VCaP (cell line): ENCODE results near the gene CACNB3.
"Not testable (repeated sequence)": the region's sequence is repeated elsewhere in the genome, so short reads cannot be mapped to it uniquely, and the experiment has no call there.

ENCODE experiments used
- H3K27ac ChIP-seq: fragments of 450-650 bp; 2 replicates; pipeline ENCODE4 v1.5.1; 2017
- CTCF ChIP-seq: fragments of 450-650 bp; conservative IDR thresholded peaks from 2 replicates; pipeline ENCODE4 v1.5.1; 2017; ENCODE audit warnings: mild to moderate bottlenecking, moderate library complexity

CACNB3 gene

GRCh38 chr12:48863291-48863690 lies 45.0 kb downstream of the CACNB3 start:
- TF ChIP-seq CTCF = no peak
- no peak overlapping the region for H3K27ac ChIP-seq

- TF ChIP-seq CTCF = no peak
- peak within 1 kb of the TSS; percentile 72 for H3K27ac ChIP-seq
Measured at GRCh38 chr12:48865281-48866051, 47.2 kb downstream of the CACNB3 start, which contains the start of gene RND1. TSS of gene RND1 (minus strand) at chr12:48865870. CDS start at chr12:48865767, 103 bp downstream.

DNA sequence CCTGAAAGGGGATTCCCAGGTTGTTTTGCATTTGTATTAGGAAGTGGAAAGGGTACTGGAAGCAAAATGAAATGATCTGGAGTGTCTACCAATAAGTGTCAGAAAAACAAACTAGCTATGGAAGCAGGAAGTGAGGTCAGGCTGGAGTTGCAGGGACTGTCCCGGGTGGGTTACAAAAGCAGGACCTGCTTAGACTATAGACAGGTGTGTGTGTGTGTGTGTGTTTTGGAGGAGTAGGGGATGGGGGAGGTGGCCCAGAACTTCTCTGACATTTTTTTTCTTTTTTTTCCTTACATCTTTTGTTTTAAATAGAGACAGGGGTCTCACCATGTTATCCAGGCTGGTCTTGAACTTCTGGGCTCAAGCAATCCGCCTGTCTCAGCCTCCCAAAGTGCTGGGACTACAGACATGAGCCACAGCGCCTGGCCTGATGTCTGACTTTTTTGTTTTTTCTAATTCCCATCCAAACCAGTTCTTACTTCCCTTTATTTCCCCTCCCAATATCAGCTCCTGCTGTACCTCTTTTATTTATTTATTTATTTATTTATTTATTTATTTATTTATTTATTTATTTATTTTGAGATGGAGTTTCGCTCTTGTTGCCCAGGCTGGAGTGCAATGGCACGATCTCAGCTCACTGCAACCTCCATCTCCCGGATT lies 47.9 kb downstream of the CACNB3 start:
- no peak for TF ChIP-seq CTCF
- peak overlapping the region; percentile 72 for H3K27ac ChIP-seq

DNA sequence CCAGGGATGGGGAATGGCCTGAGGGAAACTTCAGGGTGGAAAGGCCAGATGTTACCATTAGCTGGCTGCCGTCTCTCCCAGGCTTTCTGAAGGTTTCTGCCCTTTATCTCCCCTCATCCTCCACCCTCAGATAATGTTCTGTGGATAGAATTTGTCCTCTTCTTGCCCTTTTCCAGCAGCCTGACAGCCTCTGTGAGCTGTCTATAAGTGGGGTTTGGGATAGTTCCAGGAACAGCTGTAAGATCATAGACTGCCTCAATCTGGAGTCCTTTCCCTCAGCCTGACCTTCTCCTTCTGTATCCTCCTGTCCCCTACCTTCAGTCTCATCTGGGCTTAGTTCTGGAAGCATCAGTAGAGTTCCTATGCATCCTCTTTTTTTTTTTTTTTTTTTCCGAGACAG lies 50.2 kb downstream of the CACNB3 start:
- peak overlapping the region; percentile 72 for H3K27ac ChIP-seq
- no peak for TF ChIP-seq CTCF

GRCh38 chr12:48869191-48869590 lies 50.9 kb downstream of the CACNB3 start:
- no peak for TF ChIP-seq CTCF
- H3K27ac ChIP-seq = peak overlapping the region; percentile 72

GRCh38 chr12:48873096-48873495 lies 54.8 kb downstream of the CACNB3 start:
- no peak overlapping the region for H3K27ac ChIP-seq
- TF ChIP-seq CTCF = no peak

DNA sequence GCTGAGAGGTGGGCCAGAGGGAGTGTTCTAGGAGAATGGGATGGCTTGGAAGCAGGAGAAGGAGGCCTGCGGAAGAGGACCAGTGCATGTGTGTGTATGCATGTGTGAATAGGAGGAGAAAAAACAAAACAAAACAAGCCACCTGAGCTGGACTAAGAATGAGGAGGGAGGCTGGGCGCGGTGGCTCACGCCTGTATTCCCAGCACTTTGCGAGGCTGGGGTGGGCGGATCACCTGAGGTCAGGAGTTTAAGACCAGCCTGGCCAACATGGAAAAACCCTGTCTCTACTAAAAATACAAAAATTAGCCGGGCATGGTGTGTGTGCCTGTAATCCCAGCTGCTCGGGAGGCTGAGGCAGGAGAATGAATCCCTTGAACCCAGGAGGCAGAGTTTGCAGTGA lies 55.2 kb downstream of the CACNB3 start:
- H3K27ac ChIP-seq = not testable (repeated sequence)
